Germinal center (tissue), 1 donor: ENCODE measurements around the gene ARHGAP18.
A peak's percentile ranks its signal among the peaks of the same experiment; 100 is the strongest.

Source experiments
- DNase-seq: peaks from one replicate; pipeline ENCODE4 v3.0.0; 2012; ENCODE audit warnings: mixed read lengths, low spot score

The ARHGAP18 gene

DNA sequence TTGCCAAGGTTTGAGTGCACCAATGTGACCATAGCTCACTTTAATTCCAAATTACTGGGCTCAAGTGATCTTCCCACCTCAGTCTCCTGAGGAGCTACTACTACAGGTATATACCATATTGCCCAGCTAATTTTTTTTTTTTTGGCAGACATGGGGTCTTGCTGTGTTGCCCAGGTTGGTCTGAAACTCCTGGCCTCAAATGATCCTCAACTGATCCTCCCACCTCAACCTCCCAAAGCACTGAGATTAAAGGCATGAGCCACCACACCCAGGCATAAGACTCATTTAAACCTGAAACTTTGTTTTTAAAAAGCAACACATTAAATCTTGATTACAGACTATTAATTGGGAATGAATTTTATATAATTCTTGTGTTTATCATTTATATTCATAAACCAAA, 67.7 kb downstream of the ARHGAP18 start:
- DNase-seq, result no peak

DNA sequence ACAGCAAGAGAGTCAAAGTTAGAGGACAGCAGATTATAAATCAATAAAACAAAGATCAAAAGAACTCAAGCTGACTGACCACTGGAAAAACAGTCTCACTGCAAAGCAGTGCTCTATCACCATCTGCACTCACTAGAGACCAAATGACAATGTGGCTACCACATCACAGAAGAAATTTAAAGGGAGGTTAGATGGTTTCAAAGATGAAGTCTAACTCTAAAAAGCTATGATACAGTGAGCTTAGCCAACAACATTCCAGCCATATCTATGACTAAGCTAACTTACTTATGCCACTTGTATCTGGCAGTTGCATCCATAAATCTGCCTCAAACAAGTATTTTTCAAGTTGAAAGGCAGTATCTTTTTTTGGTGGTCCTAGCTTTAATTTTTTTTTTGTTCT, 68.6 kb downstream of the ARHGAP18 start:
- no peak for DNase-seq

GRCh38 chr6:129638686-129639085, 71.3 kb downstream of the ARHGAP18 start:
- no peak for DNase-seq

- DNase-seq, result no peak
Measured at GRCh38 chr6:129638055-129638684, 71.8 kb downstream of the ARHGAP18 start.

- DNase-seq, result no peak
Measured at GRCh38 chr6:129637340-129638054, 72.5 kb downstream of the ARHGAP18 start.

- DNase-seq, result no peak
Measured at GRCh38 chr6:129635396-129636130, 74.4 kb downstream of the ARHGAP18 start.

DNA sequence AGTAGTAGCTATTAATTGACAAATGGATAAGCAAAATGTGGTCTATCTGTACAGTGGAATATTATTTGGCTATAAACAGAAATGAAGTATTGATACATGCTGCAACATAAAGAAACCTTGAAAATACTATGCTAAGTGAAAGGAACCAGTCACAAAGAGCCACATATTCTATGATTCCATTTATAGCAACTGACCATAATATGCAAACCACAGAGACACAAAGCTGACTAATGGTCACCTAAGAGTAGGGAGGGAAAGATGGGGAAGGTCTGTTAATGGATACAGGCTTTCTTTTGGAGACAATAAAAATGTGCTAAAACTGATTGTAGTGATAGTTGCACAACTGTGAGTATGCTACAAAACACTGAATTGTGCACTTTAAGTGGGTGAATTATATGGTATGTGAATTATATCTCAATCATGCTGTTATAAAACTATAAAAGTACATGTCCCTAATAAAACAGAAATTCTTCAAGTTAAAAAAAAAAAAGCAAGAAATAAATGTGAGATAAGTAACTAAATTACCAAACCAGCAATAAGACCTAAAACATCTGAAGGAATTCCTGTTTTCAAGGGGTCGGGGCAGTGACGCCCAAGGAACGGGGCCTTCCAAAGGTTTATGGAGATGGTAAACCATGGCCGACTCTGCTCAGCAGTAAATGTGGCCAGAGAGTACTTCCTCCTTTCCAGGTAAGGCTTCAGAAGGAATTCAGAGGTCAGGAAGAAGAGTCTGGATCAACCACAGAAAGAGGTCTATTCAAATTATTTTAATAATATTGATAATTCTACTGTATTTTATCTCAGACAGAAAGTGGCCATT, 75.4 kb downstream of the ARHGAP18 start:
- DNase-seq, result no peak

GRCh38 chr6:129633529-129633928, 76.4 kb downstream of the ARHGAP18 start:
- no peak for DNase-seq

GRCh38 chr6:129632172-129632613, 77.8 kb downstream of the ARHGAP18 start:
- DNase-seq, result no peak

DNA sequence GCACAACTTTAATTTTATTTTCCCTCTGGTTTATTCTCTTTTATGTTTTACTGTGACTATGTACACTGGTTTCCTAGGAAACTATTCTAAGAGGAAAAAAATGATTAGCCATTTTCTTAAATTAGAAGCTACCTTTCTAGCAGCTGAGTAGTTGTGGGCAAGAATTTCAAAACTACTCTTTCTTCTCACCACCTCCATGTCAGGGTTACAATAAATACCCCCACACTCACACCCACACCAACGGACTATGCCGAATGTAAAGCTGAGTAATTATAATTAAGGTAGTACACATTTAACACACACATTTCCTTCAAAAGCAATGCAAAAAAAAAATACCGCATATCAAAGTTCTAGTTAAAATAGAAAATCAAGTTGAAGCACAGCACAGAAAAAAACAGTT, 78.9 kb downstream of the ARHGAP18 start:
- no peak for DNase-seq

GRCh38 chr6:129630596-129630995, 79.4 kb downstream of the ARHGAP18 start:
- DNase-seq, result no peak

- DNase-seq, result no peak
Measured at GRCh38 chr6:129628101-129628815, 81.7 kb downstream of the ARHGAP18 start.

GRCh38 chr6:129624488-129624887, 85.5 kb downstream of the ARHGAP18 start:
- no peak for DNase-seq

DNA sequence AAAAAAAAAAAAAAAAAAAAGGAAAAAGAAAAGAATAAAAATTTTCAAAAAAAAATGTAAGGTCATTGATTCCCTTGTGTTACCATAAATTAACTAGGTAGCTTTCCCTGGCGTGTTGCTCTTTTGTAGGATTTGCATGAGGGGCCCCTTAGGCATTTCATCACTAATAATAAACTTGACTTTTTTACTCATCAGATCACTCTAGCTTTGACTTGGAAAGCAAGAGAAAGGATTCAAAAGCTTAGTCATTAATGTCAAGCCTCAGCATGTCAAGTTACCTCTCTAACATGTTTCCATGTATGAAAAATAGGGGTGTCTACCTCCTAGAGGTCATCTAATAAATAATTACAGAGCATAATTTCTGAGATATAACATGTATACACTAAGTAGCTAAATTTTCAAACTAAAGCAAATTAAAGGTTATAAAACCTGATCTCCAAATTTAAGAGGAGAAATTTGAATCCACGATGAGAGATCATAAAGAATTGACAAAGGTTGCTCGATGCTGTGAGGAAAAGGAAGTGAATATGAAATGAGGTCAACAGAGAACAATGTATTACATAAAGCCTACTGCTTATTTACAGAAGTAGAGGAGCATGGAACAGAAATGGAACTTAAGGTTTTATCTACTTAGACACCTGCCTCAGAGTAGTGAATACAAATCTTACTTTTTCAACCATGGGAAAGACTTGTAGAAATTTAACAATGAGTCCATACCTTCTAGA, 86.8 kb downstream of the ARHGAP18 start:
- no peak for DNase-seq

- peak; percentile 4 for DNase-seq
Measured at GRCh38 chr6:129621252-129621651, 88.7 kb downstream of the ARHGAP18 start.

DNA sequence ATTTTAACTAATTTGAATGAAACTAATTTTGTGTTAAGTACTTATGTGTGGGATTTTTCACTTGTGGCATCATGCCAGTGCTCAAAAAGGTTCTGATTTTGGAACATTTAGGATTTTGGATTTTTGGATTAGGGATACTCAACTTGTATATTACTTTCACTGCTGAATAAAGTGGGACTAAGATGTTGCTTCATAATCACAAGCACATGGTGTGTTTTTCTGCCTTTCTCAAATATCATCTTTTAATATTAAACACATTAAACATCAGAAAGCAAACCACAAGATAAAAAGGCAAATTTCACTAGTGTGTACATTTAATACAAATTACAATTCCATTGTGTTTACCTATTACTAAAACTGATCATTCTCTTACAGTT, 89.8 kb downstream of the ARHGAP18 start:
- no peak for DNase-seq

DNA sequence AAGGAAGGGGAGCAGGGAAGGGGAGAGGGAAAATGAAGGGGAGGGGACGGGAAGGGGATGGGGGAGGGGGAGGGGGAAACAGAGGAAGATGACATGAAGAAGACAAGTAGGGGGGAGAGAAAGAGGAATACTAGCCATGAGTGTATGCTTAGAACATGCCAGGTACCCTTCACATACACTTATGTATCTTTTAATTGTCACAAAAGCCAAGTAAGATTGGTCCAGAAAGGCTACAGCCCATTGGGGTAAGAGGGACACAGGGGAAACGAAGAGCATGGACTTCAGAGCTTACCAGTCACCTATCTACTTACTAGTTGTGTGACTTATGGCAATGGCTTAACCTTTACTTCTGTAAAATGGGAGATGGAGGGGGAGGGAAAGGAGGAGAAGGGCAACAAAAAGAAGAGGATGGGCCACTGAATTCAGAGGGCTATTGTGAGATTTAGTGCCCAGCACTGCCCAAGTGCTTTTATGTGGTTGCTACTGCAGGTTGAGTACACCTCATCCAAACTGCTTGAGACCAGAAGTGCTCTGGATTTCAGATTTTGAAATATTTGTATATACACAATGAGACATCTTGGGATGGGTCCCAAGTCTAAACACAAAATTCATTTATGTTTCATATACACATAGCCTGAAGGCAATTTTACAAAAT, 90.3 kb downstream of the ARHGAP18 start:
- DNase-seq, result no peak

DNA sequence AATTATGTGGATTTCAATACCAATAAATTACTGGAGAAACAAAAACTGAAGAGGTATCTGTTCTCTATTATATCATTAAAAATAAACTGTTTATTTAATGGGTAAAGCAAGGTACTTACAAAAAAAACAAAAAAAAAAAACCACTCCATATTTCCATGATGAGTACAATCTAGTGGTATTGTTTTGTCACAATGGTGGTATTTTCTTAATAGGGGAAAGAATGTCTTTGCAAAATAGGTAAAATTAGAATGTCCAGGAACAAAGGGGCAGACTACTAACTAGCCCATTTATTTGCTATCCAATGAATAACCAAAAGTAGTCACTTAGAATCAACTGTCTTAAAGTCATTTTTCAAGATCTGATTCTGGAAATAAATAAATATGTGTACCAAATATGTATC, 92.0 kb downstream of the ARHGAP18 start:
- DNase-seq, result no peak

DNA sequence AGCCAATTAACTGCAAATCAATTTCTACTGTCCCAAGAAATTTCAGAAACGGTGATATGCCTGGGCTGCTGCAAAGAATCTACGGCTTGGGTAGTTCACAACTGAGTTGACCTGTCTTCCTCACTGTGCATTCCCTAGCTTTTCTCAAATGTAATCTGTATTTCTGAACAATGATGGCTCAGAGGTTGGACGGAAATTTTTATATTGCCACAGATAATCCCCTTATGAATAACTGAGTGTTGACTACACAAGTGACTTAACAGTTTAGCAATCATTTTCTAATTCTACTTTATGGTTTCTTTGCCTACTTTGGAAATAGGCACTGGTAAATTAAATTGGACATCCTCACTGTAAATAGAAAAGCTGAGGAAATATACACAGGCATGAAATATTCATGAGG, 94.5 kb downstream of the ARHGAP18 start:
- no peak for DNase-seq

GRCh38 chr6:129615020-129615419, 95.0 kb downstream of the ARHGAP18 start:
- no peak for DNase-seq
